ENCODE measurements around the gene PRAME.

PRAME gene

DNA sequence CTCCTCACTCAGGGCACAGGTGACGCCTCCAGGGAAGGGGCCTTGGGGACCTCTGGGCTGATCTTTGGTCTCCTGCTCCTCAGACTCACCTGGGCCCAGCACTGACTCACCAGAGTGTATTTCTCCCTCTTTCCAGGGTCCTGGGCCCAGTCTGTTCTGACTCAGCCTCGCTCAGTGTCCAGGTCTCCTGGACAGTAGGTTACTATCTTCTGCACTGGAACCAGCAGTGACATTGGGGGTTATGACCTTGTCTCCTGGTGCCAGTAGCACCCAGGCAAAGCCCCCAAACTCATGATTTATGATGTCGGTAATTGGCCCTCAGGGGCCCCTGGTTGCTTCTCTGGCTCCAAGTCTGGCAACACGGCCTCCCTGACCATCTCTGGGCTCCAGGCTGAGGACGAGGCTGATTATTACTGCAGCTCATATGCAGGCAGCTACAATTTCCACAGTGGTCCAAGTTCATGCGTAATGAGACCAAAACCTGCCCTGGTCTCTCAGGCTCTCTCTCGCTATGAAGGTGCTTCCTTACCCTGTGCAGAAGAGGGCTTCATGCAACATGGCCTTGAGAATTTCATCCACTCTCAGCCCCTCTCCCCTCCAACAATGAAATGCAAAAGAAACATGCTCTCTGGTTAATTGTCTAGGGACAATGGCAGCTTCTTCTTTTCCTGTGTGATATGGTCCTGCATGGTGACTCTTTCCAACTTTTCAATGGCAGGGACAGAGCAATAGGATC is 21.0 kb upstream of the PRAME start:
- no peak for DNase-seq

DNA sequence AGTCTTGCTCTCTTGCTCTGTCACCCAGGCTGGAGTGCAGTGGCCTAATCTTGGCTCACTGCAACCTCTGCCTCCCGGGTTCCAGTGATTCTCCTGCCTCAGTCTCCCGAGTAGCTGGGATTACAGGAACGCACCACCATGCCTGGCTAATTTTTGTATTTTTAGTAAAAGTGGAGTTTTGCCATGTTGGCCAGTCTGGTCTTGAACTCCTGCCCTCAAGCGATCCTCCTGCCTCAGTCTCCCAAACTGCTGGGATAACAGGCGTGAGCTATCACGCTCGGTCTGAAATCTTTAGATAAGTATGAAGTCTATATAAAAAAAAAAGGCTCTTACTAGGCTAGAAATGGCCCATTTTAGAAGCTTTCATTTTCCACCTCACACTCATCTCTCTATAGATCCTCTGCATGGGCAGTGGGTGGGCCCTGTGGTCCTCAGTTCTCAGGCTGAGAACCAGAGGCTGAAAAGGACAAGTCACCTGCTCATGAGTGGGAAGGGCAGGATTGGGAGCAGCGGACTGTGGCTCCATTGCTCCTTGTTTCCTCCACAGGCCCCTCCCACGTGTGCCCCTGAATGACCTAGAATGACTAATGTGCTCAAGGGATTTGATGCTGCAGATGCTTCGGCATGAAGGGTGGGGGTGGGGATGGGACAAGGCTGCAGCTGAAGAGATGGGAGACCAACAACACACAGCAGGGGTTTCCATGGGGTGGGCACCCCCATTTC is 19.8 kb upstream of the PRAME start:
- DNase-seq, result no peak

DNA sequence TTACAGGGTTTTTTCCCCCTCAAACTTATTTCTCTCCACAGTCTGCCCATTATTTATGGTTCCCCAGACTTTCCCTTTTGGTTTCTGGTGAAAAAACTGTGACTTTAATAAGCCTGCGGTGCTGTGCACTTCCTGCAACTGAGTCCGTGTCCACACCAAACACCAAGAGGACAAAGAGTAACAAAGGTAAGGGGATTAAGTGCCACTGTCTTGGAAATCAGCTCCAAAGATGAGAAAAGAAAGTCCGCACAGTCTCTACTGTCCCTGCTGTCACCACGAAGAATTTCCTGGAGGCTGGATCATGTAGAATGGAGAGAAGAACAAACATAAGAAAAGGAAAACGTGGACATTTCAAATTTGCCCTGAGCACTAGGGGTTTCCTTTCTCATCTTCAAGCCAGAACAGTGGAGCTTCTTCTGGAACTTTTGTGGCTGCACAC is 17.9 kb upstream of the PRAME start:
- no peak for DNase-seq

GRCh38 chr22:22576244-22576988 is 17.4 kb upstream of the PRAME start:
- DNase-seq, result peak; percentile 11

DNA sequence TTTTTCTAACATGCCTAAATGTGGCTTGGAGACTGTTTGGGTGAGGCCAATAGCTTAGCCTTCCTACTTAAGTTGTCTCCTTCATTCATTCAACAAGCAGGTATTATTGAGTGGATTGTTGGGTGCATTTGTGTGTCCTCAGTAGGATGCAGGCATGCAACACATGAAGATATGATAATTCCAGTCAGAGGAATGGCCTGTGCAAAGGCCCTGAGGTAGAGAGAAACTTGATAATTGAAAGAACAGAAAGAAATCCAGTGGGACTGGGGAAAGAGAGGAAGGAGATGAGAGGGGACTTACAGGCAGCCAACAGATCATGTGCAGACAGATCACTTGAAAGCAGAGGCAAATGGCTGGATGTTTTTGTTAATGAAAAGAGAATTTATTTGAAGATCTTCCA is 15.3 kb upstream of the PRAME start:
- no peak for DNase-seq

GRCh38 chr22:22573047-22573889 is 14.2 kb upstream of the PRAME start:
- DNase-seq, result no peak

DNA sequence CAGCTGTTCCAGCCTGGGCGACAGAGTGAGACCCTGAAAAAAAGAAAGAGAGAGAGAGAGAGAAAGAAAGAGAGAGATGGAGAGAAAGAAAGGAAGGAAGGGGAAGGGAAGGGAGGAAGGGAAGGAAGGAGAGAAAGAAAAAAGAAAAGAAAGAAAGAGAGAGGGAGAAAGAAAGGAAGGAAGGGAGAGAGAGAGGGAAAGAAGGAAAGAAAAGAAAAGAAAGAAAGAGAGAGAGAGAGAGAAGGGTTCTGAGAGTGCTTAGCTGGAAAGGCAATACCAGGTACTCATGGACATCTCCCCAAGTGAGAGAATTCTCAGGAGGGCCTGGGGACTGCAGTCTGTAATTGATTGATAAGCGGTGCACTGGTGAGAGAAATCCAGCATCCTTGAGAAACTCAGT is 12.8 kb upstream of the PRAME start:
- DNase-seq, result no peak

DNA sequence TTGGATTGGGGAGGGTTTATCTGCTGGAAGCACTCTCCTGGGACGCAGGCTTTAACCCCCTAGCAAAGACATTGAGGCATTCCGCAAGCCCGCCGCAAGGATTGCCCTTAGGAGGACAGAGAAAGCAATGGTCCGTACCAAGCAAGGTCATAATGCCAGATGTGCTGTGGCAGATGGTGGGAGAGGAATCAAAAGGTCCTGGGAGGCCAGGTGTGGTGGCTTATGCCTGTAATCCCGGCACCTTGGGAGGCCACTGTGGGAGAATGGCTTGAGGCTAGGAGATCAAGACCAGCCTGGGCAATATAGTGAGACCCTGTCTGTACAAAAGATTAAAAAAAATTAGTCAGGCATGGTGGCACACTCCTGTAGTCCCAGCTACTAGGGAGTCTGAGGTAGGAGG is 12.4 kb upstream of the PRAME start:
- no peak for DNase-seq

GRCh38 chr22:22569218-22569617 is 10.2 kb upstream of the PRAME start:
- DNase-seq, result no peak

DNA sequence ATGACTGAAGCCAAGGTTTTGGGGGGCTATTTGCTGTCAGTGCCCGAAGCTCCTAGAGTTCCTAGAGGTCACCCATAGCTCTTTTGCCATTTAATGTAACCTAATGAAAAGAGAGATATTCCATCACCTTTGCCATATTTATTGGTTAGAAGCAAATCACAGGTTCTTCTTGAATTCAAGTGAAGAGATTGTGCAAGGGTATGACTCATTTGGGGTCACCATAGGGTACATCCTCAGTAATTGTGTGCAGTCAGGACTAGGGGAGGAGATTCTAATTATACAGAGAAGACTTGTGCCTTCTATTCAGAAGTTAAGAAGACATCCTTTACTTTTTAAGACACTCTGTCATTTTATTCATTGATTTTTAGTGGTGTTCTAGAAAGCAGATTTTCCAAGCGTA is 6.9 kb upstream of the PRAME start:
- no peak for DNase-seq

DNA sequence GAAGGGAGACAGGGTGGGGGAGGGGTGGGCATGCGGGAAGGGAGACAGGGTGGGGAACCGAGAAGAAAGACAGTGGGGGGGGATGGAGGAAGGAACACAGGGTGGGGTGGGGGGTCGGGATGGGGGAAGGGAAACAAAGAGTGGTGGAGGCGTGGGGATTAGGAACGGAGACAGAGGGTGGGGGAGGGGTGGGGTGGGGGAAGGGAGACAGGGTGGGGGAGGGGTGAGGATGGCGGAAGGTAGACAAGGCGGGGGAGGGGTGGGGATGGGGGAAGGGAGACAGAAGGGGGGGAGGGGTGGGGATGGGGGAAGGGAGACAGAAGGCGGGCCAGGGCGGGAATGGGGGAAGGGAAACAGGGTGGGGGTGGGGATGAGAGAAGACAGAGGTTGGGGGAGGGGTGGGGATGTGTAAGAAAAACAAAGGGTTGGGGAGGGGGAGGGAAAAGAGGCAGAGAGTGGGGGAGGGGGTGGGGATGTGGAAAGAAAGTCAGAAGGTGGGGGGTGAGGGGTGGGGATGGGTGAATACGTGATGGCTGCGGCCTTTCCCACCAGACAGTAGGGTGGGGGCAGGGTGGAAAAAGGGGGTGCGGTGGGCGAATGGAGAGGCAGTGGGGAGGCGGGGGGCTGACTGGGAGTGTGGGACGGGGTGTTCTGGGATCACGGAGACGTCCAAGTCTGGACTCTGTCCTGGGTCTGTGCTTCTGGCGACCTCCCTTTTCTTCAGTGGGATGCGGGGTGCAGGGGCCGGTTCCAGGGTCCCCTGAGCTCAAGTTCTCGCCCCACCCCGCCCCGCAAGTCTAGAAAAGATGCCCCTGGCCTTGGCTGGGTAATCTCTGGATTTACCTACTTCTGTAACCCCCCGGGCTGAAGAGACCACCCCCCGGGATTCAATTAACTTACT is 744 bp downstream of the PRAME start:
- no peak for DNase-seq

GRCh38 chr22:22556995-22557925 is 1.8 kb downstream of the PRAME start:
- no peak for DNase-seq

DNA sequence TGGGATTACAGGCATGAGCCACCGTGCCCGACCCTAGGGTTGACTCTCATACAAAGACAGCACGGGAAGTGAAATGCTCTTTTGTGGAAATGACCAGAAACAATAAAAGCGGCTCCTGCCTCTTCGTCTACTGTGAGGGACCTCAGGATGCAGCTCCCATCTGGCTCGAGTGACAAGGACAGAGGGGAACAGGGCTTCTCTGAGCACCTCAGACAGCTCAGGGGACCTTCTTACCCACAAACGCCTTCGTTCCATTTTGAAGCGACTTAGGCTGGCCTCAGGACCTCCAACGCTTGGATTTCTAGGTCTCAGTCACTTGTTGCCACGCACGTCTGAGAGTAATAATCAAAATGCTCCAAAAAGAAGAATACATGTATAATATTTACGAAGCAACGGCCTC is 2.5 kb downstream of the PRAME start:
- DNase-seq, result no peak

- DNase-seq, result no peak
Observed at GRCh38 chr22:22555596-22555995, 3.5 kb downstream of the PRAME start.

DNA sequence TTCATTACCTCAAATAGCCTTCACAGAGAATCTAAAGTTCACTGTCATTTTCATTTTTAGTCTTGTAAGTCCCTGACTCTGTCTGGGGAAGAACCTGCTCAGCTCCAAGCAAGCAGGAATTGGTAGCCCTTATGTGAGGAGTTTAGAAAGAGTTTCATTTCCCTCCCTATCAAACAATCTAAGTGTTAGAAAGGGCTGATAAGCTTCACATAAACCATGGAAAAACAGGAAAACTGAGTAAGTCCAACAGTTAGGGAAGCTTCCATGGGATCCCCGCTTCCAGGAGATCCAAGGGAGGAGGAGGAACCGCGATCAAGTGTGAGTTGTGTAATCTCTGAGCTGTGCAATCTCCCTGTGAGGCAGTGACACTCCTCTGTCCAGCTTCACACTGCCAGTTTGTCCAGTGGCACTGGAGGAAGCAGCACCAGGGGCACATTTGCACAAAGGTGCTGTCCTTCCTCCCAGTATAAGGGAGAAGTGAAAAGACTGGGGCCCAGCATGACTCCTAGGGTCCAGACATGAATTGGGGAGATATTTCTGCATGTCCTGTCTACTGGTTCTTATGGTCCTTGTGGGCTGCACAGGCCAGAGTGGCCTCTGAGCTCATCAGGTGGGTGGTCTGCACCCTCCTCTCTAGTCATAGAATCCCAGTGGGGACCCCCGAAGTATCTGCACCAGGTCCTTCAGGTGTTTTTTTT is 4.3 kb downstream of the PRAME start:
- no peak for DNase-seq

DNA sequence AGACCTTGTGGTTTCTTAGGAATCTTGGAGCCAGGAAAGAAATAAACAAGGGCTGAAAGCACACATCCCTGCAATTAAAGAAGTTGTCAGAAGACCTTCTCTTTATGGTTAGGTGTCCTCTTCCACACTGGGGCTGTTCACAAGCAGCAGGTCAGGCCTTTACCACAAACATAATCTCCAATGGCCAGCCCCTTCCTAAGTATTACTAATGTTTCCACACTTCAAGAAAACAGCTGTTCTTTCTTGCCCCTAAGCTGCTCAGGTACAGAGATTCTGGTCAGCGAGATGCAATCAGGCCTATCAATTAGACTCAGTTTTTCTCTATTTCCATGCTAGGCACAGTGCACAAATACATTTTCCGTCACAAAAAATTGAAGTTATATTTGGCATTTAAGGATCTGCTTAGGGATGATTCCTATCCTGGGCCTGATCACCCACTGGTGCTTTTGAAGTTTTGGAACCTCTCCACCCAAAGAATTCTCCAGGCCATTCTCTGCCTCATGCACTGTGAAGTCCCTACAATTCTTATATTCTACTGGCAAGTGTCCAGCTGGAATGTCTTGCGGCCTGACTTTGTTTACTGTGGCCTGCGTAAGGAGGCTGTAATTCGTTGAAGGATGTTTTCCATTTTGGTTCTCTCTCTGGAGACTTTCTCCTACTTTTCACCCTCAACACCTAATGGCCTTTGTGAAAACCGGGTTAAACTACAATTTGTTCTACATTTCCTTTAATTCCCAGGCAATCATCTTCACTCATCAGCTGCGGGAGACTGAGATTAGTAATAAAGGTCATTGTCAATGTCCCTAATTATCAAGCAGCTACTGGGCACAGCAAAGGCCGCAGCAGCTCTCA is 5.1 kb downstream of the PRAME start:
- no peak for DNase-seq

DNA sequence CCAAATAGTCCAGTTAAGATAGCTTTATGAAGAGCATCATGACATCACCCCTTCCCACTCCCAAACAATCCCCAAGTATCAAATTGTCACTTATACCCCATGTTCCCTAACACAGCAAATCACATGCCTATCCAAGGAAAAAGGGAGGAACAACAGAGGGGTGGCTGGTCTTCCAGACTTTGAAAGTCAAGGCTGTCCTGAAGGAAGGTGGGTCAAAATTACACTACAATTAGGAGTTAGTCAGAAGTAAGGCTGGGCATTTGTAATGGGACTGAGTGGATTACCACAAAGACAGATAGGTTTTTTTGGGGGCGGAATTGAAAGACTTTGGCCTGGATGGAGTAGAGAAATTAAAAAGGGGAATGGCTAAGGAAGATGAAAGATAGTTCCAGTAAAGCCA is 5.9 kb downstream of the PRAME start:
- no peak for DNase-seq

- DNase-seq, result no peak
Observed at GRCh38 chr22:22552630-22553029, 6.4 kb downstream of the PRAME start.

Measured in T-helper 9 cell (primary cell).